ENCODE data around the gene P4HA3. TPM values are rescaled to one million over a fixed set of nuclear protein-coding genes. Genes with fewer than 3 reads are reported as not detected.

Gene P4HA3
- total and polyA plus RNA-seq, 4 donors, result 0.07 to 0.59 (median 0.33) TPM

DNA sequence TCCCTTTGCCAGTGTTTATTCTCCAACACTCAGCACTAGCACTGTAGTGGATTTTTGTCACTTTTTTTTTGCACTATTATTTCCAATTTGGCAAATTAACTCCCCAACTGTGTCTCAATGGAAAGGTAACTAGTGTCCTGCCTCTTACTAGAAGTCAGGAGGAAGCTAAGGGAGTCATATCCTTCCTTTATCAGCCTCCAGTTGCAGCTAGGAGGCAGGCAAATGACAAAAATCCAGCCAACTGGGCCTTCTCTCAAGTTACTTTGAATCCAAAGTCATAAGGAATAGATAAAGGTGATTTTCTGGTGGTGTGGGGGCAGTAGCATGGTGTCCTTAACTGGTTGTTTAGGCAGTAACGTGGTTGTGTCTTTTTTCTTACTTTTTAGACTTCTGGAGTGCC, 15.6 kb upstream of the P4HA3 start:
- H3K9ac ChIP-seq (ENCODE audit: low read depth in 1 of 2, low read length in 2 of 2), result no peak overlapping the region
- TF ChIP-seq FOXA2 (IDR thresholded peaks at IDR 0.05) (no peak), YY1 (IDR thresholded peaks at IDR 0.05) (no peak), SP1 (IDR thresholded peaks at IDR 0.05) (no peak), GABPA (IDR thresholded peaks at IDR 0.05 in 1 of 2, conservative IDR thresholded peaks at IDR 0.05 in 1 of 2) (no peak)
- TF ChIP-seq, protein P1, sequence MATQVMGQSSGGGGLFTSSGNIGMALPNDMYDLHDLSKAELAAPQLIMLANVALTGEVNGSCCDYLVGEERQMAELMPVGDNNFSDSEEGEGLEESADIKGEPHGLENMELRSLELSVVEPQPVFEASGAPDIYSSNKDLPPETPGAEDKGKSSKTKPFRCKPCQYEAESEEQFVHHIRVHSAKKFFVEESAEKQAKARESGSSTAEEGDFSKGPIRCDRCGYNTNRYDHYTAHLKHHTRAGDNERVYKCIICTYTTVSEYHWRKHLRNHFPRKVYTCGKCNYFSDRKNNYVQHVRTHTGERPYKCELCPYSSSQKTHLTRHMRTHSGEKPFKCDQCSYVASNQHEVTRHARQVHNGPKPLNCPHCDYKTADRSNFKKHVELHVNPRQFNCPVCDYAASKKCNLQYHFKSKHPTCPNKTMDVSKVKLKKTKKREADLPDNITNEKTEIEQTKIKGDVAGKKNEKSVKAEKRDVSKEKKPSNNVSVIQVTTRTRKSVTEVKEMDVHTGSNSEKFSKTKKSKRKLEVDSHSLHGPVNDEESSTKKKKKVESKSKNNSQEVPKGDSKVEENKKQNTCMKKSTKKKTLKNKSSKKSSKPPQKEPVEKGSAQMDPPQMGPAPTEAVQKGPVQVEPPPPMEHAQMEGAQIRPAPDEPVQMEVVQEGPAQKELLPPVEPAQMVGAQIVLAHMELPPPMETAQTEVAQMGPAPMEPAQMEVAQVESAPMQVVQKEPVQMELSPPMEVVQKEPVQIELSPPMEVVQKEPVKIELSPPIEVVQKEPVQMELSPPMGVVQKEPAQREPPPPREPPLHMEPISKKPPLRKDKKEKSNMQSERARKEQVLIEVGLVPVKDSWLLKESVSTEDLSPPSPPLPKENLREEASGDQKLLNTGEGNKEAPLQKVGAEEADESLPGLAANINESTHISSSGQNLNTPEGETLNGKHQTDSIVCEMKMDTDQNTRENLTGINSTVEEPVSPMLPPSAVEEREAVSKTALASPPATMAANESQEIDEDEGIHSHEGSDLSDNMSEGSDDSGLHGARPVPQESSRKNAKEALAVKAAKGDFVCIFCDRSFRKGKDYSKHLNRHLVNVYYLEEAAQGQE (IDR thresholded peaks at IDR 0.05), result no peak
- TF ChIP-seq, protein P2, sequence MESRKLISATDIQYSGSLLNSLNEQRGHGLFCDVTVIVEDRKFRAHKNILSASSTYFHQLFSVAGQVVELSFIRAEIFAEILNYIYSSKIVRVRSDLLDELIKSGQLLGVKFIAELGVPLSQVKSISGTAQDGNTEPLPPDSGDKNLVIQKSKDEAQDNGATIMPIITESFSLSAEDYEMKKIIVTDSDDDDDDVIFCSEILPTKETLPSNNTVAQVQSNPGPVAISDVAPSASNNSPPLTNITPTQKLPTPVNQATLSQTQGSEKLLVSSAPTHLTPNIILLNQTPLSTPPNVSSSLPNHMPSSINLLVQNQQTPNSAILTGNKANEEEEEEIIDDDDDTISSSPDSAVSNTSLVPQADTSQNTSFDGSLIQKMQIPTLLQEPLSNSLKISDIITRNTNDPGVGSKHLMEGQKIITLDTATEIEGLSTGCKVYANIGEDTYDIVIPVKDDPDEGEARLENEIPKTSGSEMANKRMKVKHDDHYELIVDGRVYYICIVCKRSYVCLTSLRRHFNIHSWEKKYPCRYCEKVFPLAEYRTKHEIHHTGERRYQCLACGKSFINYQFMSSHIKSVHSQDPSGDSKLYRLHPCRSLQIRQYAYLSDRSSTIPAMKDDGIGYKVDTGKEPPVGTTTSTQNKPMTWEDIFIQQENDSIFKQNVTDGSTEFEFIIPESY (IDR thresholded peaks at IDR 0.05), result no peak
- TF ChIP-seq, protein P3, sequence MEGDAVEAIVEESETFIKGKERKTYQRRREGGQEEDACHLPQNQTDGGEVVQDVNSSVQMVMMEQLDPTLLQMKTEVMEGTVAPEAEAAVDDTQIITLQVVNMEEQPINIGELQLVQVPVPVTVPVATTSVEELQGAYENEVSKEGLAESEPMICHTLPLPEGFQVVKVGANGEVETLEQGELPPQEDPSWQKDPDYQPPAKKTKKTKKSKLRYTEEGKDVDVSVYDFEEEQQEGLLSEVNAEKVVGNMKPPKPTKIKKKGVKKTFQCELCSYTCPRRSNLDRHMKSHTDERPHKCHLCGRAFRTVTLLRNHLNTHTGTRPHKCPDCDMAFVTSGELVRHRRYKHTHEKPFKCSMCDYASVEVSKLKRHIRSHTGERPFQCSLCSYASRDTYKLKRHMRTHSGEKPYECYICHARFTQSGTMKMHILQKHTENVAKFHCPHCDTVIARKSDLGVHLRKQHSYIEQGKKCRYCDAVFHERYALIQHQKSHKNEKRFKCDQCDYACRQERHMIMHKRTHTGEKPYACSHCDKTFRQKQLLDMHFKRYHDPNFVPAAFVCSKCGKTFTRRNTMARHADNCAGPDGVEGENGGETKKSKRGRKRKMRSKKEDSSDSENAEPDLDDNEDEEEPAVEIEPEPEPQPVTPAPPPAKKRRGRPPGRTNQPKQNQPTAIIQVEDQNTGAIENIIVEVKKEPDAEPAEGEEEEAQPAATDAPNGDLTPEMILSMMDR (IDR thresholded peaks at IDR 0.05; ENCODE audit: low read depth, low read length, missing input control), result no peak
- TF ChIP-seq, protein P4, sequence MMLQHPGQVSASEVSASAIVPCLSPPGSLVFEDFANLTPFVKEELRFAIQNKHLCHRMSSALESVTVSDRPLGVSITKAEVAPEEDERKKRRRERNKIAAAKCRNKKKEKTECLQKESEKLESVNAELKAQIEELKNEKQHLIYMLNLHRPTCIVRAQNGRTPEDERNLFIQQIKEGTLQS (IDR thresholded peaks at IDR 0.05), result no peak
- H3K4me1 ChIP-seq (ENCODE audit: control insufficient read depth in 4 of 4, insufficient read depth in 4 of 4, low read length in 3 of 4), result no peaks in the 10 kb centered on the region

DNA sequence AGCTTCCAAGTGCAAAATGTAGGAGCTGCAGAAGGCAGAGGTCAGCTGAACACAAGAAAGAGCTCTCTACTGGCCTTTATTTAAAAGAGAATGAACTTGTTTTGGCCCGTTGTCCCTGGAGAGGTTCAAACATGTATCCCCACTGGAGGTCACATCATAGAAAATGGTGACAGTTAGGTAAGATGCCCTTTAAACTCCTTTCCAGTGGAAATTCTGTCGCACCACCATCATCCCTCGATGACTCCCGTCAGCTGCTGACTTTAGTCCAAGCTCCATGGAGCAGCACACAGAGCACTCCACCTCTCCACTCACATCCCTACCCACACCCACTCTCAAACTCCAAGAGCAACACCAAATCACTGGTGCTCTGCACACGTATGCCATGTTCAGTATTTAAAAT, 15.2 kb upstream of the P4HA3 start:
- no peak overlapping the region for H3K27ac ChIP-seq (ENCODE audit: low read depth in 1 of 2, low read length in 2 of 2)
- no peak for TF ChIP-seq RAD21 (IDR thresholded peaks at IDR 0.05)
- TF ChIP-seq, protein P5, sequence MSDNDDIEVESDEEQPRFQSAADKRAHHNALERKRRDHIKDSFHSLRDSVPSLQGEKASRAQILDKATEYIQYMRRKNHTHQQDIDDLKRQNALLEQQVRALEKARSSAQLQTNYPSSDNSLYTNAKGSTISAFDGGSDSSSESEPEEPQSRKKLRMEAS (IDR thresholded peaks at IDR 0.05), result no peak
- TF ChIP-seq SP1 (IDR thresholded peaks at IDR 0.05), result no peak
- TF ChIP-seq GABPA (IDR thresholded peaks at IDR 0.05 in 1 of 2, conservative IDR thresholded peaks at IDR 0.05 in 1 of 2), result no peak
- TF ChIP-seq, protein P4 (IDR thresholded peaks at IDR 0.05), result no peak
- TF ChIP-seq HNF4G (IDR thresholded peaks at IDR 0.05), result no peak
- no peak for TF ChIP-seq JUND (IDR thresholded peaks at IDR 0.05)
- TF ChIP-seq NR2F2 (IDR thresholded peaks at IDR 0.05), result no peak
- TF ChIP-seq HNF4A (conservative IDR thresholded peaks at IDR 0.05), result no peak
- TF ChIP-seq RXRA (IDR thresholded peaks at IDR 0.05), result no peak
- TF ChIP-seq FOXA1 (IDR thresholded peaks at IDR 0.05), result no peak
- TF ChIP-seq, protein P2 (IDR thresholded peaks at IDR 0.05), result no peak
- TF ChIP-seq, protein P1 (IDR thresholded peaks at IDR 0.05), result no peak
- TF ChIP-seq FOXA2 (IDR thresholded peaks at IDR 0.05), result no peak
- TF ChIP-seq YY1 (IDR thresholded peaks at IDR 0.05), result no peak
- no peak for TF ChIP-seq EGR1 (IDR thresholded peaks at IDR 0.05; ENCODE audit: low read depth in 2 of 2)
- H3K36me3 ChIP-seq (ENCODE audit: control insufficient read depth in 4 of 4, insufficient read depth in 3 of 4, low read depth in 1 of 4, low read length in 3 of 4), result no peaks in the 10 kb centered on the region
- 85% methylated on average over 5 of the region's 5 CpGs for WGBS
- no peaks in the 10 kb centered on the region for H3K27me3 ChIP-seq (ENCODE audit: control insufficient read depth in 4 of 4, insufficient read depth in 4 of 4, low read length in 3 of 4)
- H3K4me1 ChIP-seq (ENCODE audit: control insufficient read depth in 4 of 4, insufficient read depth in 4 of 4, low read length in 3 of 4), result no peaks in the 10 kb centered on the region
- no peak for DNase-seq (ENCODE audit: low spot score)
- no peaks in the 10 kb centered on the region for H3K9me3 ChIP-seq (ENCODE audit: control insufficient read depth in 4 of 4, low read length in 3 of 4)
- H3K9ac ChIP-seq (ENCODE audit: low read depth in 1 of 2, low read length in 2 of 2), result no peak overlapping the region
- no peak overlapping the region for H3K4me3 ChIP-seq (ENCODE audit: low read depth in 1 of 3, low read length in 3 of 3)

More for the DNA sequence above, 15.6 kb upstream of the P4HA3 start:
- Histone ChIP-seq H3K27me3 (ENCODE audit: control insufficient read depth in 4 of 4, insufficient read depth in 4 of 4, low read length in 3 of 4) (no peaks in the 10 kb centered on the region), H3K4me3 (ENCODE audit: low read depth in 1 of 3, low read length in 3 of 3) (no peak overlapping the region), H3K27ac (ENCODE audit: low read depth in 1 of 2, low read length in 2 of 2) (no peak overlapping the region), H3K36me3 (ENCODE audit: control insufficient read depth in 4 of 4, insufficient read depth in 3 of 4, low read depth in 1 of 4, low read length in 3 of 4) (no peaks in the 10 kb centered on the region), H3K9me3 (ENCODE audit: control insufficient read depth in 4 of 4, low read length in 3 of 4) (no peaks in the 10 kb centered on the region)
- DNase-seq (ENCODE audit: low spot score), result no peak
- WGBS, result 91% methylated on average over 1 of the region's 1 CpG
